ENCODE data around the gene ACER2.

The ACER2 gene

GRCh38 chr9:19464764-19465585, 56.2 kb downstream of the ACER2 start:
- H3K36me3 ChIP-seq (ENCODE audit: control insufficient read depth in 2 of 2, insufficient read depth in 1 of 2, low read length in 2 of 2) = no peaks in the 10 kb centered on the region
- POLR2A ChIA-PET = interaction anchor here (0.9 to 1.5 kb wide), 2 partner anchors 416 to 457 kb away, joined by 3 to 4 read pairs; partner anchors contain the start of gene RRAGA
- H3K9me3 ChIP-seq (ENCODE audit: control insufficient read depth, insufficient read depth, low read depth, low read length) = no peaks in the 10 kb centered on the region
- TF ChIP-seq SCRT1 (tag by site-specific recombination; IDR thresholded peaks at IDR 0.05; ENCODE audit: borderline replicate concordance) (no peak), ZBTB48 (tag by site-specific recombination; IDR thresholded peaks at IDR 0.05) (peak; percentile 32; the same call in 1 of the 2 replicates), ZBTB20 (tag by site-specific recombination; IDR thresholded peaks at IDR 0.05) (no peak), ZNF324 (tag by site-specific recombination; IDR thresholded peaks at IDR 0.05) (no peak), ZNF169 (tag by site-specific recombination; IDR thresholded peaks at IDR 0.05) (no peak), ZNF184 (tag by site-specific recombination; IDR thresholded peaks at IDR 0.05) (peak; percentile 69; the same call in 1 of the 2 replicates), ZNF280C (tag by site-specific recombination; IDR thresholded peaks at IDR 0.05) (no peak), ZFHX2 (tag by site-specific recombination; conservative IDR thresholded peaks at IDR 0.05) (peak; percentile 83), SP7 (tag by site-specific recombination; IDR thresholded peaks at IDR 0.05) (no peak), BCL11B (tag by site-specific recombination; IDR thresholded peaks at IDR 0.05; ENCODE audit: low read depth) (no peak), BCL6B (tag by site-specific recombination; IDR thresholded peaks at IDR 0.05) (no peak), AEBP2 (tag by site-specific recombination; IDR thresholded peaks at IDR 0.05; ENCODE audit: borderline replicate concordance) (no peak), ZNF747 (tag by site-specific recombination; IDR thresholded peaks at IDR 0.05) (no peak), SP2 (tag by site-specific recombination; IDR thresholded peaks at IDR 0.05) (no peak), ZBTB8A (tag by site-specific recombination; IDR thresholded peaks at IDR 0.05) (peak; percentile 98), ZNF10 (tag by site-specific recombination; IDR thresholded peaks at IDR 0.05) (no peak), ZNF140 (tag by site-specific recombination; IDR thresholded peaks at IDR 0.05) (0 out of 2 replicates have a peak, but pooled peaks have one; percentile 20), ZNF843 (tag by site-specific recombination; IDR thresholded peaks at IDR 0.05) (no peak), ZNF341 (tag by site-specific recombination; IDR thresholded peaks at IDR 0.05; ENCODE audit: low read depth) (no peak), ZNF626 (tag by site-specific recombination; IDR thresholded peaks at IDR 0.05) (no peak), KLF1 (tag by site-specific recombination; IDR thresholded peaks at IDR 0.05) (no peak), ZNF561 (tag by site-specific recombination; IDR thresholded peaks at IDR 0.05; ENCODE audit: borderline replicate concordance) (0 out of 2 replicates have a peak, but pooled peaks have one; percentile 20), ZNF76 (tag by site-specific recombination; IDR thresholded peaks at IDR 0.05; ENCODE audit: borderline replicate concordance, low read depth) (no peak), ZNF670 (tag by site-specific recombination; IDR thresholded peaks at IDR 0.05; ENCODE audit: low read depth) (no peak), ZNF585B (tag by site-specific recombination; IDR thresholded peaks at IDR 0.05) (no peak), CTCF (tag by site-specific recombination; IDR thresholded peaks at IDR 0.05) (peak; percentile 47; the same call in 1 of the 2 replicates), ZNF221 (tag by site-specific recombination; IDR thresholded peaks at IDR 0.05; ENCODE audit: borderline replicate concordance) (no peak), ZNF302 (tag by site-specific recombination; IDR thresholded peaks at IDR 0.05; ENCODE audit: low read depth) (no peak), ZNF501 (tag by site-specific recombination; IDR thresholded peaks at IDR 0.05) (no peak), GLI4 (tag by site-specific recombination; IDR thresholded peaks at IDR 0.05) (no peak), KLF8 (tag by site-specific recombination; IDR thresholded peaks at IDR 0.05) (no peak)

More at GRCh38 chr9:19464764-19465585, 56.2 kb downstream of the ACER2 start:
- H3K4me1 ChIP-seq (ENCODE audit: control insufficient read depth, insufficient read depth, low read length) = no peaks in the 10 kb centered on the region; the same call in 1 of the 2 replicates
- CTCF ChIA-PET = interaction anchor here (0.5 to 3.1 kb wide), 90 partner anchors 10 to 1894 kb away, joined by 3 to 42 read pairs (median 3); partner anchors contain the start of gene RRAGA
- no peak overlapping the region for H3K27ac ChIP-seq (ENCODE audit: extremely low read depth, low read depth, low read length)
- peak overlapping the region; percentile 37 for H3K4me3 ChIP-seq (ENCODE audit: low read depth, low read length)

Measured in HEK293 (cell line).